GM12873 (cell line): ENCODE data around the gene TIMM10B.

Experiments used
- CTCF ChIP-seq: IDR thresholded peaks from 2 replicates; pipeline ENCODE4 v1.5.1; 2012; ENCODE audit warnings: low read depth, mild to moderate bottlenecking, moderate library complexity, low read length, control low read depth; ENCODE audit not compliant: insufficient read depth; ENCODE audit errors: missing control alignments

The TIMM10B gene

GRCh38 chr11:6485661-6486060 is 4.4 kb downstream of the TIMM10B start:
- TF ChIP-seq CTCF = no peak

DNA sequence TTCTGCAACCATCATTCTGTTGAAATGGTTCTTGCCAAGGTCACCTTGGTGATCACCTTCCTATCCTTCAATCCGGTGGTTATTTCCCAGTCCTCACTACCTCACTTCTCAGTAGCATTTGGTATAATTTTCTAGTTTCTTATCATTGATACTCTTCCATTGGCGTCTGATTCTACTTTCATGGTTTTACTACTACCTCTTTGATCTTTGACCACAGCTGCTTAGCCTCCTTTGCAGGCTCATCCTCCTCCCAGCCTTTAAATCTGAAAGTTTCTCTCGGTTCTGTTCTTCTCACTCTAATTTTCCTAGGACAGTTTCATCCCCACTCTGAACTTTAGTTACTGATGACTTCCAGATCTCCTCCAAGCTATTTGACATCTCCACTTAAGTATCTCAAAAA is 5.0 kb downstream of the TIMM10B start:
- TF ChIP-seq CTCF = no peak

- TF ChIP-seq CTCF = no peak
Measured at GRCh38 chr11:6486938-6487337, 5.6 kb downstream of the TIMM10B start.

DNA sequence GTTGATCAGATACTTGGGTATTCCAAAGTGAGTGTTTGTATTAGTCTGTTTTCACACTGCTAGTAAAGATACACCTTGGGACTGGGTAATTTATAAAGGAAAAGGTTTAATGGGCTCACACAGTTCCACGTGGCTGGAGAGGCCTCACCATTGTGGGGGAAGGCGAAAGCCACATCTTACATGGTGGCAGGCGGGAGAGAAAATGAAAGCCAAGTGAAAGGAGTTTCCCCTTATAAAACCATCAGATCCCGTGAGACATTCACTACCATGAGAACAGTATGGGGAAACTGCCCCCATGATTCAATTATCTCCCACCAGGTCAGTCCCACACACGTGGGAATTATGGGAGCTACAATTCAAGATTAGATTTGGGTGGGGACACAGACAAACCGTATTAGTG is 7.0 kb downstream of the TIMM10B start:
- no peak for TF ChIP-seq CTCF

GRCh38 chr11:6488821-6489220 is 7.5 kb downstream of the TIMM10B start:
- no peak for TF ChIP-seq CTCF

DNA sequence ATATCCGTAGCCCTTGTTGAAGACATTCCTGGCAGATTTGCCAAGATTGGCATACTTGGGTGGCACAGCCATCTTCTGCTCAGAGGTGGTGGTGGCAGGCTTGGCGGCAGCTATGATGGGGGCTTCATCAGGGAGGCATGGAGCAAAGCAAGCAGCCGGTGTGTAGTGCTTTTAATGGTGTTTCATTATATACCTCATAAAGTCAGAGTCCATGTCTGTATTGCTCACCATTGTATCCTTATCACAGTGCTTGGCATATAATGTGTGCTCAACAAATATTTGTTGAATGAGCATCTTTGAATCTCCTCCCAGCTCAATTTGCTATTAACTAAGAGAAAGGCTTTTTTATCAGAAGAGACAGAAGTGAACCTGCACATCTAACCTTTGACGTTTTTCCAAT is 8.0 kb downstream of the TIMM10B start:
- TF ChIP-seq CTCF = no peak

GRCh38 chr11:6497069-6497839 is 16.0 kb downstream of the TIMM10B start, which contains the start of gene DNHD1:
Gene DNHD1 (plus strand): TSS chr11:6497280. CDS start chr11:6498216, 936 bp downstream.
- TF ChIP-seq CTCF = no peak

GRCh38 chr11:6498121-6498520 is 16.8 kb downstream of the TIMM10B start:
- TF ChIP-seq CTCF = no peak
